ENCODE data around the gene ST3GAL5.

- TF ChIP-seq CTCF (conservative IDR thresholded peaks at IDR 0.05; ENCODE audit: low read length), result no peak
- no peak for TF ChIP-seq EZH2phosphoT487 (IDR thresholded peaks at IDR 0.05; ENCODE audit: borderline replicate concordance, low read depth, low read length)
Observed at GRCh38 chr2:85866165-85866659, 22.6 kb downstream of the ST3GAL5 start.

Measured in OCI-LY7 (cell line).